ENCODE results near the gene PGR. TPM values are rescaled to one million over a fixed set of nuclear protein-coding genes. Genes with fewer than 3 reads are reported as not detected.

Gene PGR
- total and polyA plus RNA-seq, 2 experiments from 2014 or later, result 0.18 TPM; not detected in 1

GRCh38 chr11:101100601-101101000 is 29.0 kb downstream of the PGR start:
- Histone ChIP-seq H3K27me3 (no peaks in the 10 kb centered on the region), H3K4me3 (no peak overlapping the region), H3K27ac (no peak overlapping the region), H3K9me3 (ENCODE audit: low read depth) (no peaks in the 10 kb centered on the region), H3K4me1 (ENCODE audit: low read depth) (no peaks in the 10 kb centered on the region), H3K36me3 (no peaks in the 10 kb centered on the region)
- DNase-seq (ENCODE audit: low read depth in 1 of 2, low spot score in 1 of 2), result no peak
- no peak for TF ChIP-seq CTCF (IDR thresholded peaks at IDR 0.05; ENCODE audit: low read depth, low read length)

GRCh38 chr11:101096036-101096704 is 33.4 kb downstream of the PGR start:
- DNase-seq (ENCODE audit: low read depth in 1 of 2, low spot score in 1 of 2), result peak; percentile 16 to 59
- H3K36me3 ChIP-seq, result no peaks in the 10 kb centered on the region
- no peak for TF ChIP-seq CTCF (IDR thresholded peaks at IDR 0.05; ENCODE audit: low read depth, low read length)
- no peak overlapping the region for H3K4me3 ChIP-seq
- H3K27me3 ChIP-seq, result no peaks in the 10 kb centered on the region
- H3K27ac ChIP-seq, result no peak overlapping the region
- H3K9me3 ChIP-seq (ENCODE audit: low read depth), result no peaks in the 10 kb centered on the region
- peaks cover 5% of the 10 kb centered on the region for H3K4me1 ChIP-seq (ENCODE audit: low read depth)

- Histone ChIP-seq H3K4me1 (ENCODE audit: low read depth) (peaks cover 5% of the 10 kb centered on the region), H3K27me3 (no peaks in the 10 kb centered on the region), H3K4me3 (no peak overlapping the region), H3K36me3 (no peaks in the 10 kb centered on the region), H3K27ac (no peak overlapping the region), H3K9me3 (ENCODE audit: low read depth) (no peaks in the 10 kb centered on the region)
- no peak for TF ChIP-seq CTCF (IDR thresholded peaks at IDR 0.05; ENCODE audit: low read depth, low read length)
- DNase-seq (ENCODE audit: low read depth in 1 of 2, low spot score in 1 of 2), result no peak
Observed at GRCh38 chr11:101091781-101092180, 37.8 kb downstream of the PGR start.

- no peaks in the 10 kb centered on the region for H3K27me3 ChIP-seq
- no peaks in the 10 kb centered on the region for H3K9me3 ChIP-seq (ENCODE audit: low read depth)
- no peak overlapping the region for H3K27ac ChIP-seq
- H3K4me3 ChIP-seq, result no peak overlapping the region
- peak in 1 of 2 donors; percentile 11 for DNase-seq (ENCODE audit: low read depth in 1 of 2, low spot score in 1 of 2)
- peaks cover 5% of the 10 kb centered on the region for H3K4me1 ChIP-seq (ENCODE audit: low read depth)
- TF ChIP-seq CTCF (IDR thresholded peaks at IDR 0.05; ENCODE audit: low read depth, low read length), result no peak
- H3K36me3 ChIP-seq, result no peaks in the 10 kb centered on the region
Observed at GRCh38 chr11:101090679-101091270, 38.8 kb downstream of the PGR start.

GRCh38 chr11:101083335-101083734 is 46.3 kb downstream of the PGR start:
- Histone ChIP-seq H3K4me3 (no peak overlapping the region), H3K36me3 (no peaks in the 10 kb centered on the region), H3K27ac (no peak overlapping the region), H3K27me3 (no peaks in the 10 kb centered on the region), H3K9me3 (ENCODE audit: low read depth) (no peaks in the 10 kb centered on the region), H3K4me1 (ENCODE audit: low read depth) (no peaks in the 10 kb centered on the region)
- no peak for TF ChIP-seq CTCF (IDR thresholded peaks at IDR 0.05; ENCODE audit: low read depth, low read length)
- DNase-seq (ENCODE audit: low read depth in 1 of 2, low spot score in 1 of 2), result no peak
